NCI-H345 treated with DMSO at 0.1 percent for 48 hours (cell line): Measurements from ENCODE around the gene COG2.

Experiments
- DNase-seq: peaks from one replicate; lab custom pipeline; 2025; ENCODE audit not compliant: unreplicated experiment; lab: John Stamatoyannopoulos, UW

The COG2 gene

DNA sequence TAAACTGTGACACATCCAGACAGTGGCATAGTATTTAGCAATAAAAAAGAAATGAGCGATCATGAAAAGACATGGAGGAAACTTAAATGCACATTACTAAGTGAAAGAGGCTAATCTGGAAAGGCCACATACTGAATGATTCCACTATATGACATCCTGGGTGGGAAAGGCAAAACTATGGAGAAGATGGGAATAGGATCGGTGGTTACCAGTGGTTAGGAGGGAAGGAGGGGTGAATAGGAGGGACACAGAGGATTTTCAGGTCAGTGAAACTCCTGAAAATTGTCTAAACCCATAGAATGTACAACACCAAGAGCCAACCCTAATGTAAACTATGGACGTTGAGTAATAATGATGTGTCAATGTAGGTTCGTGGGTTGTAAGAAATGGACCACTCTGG is 57.9 kb downstream of the COG2 start:
- no peak for DNase-seq

GRCh38 chr1:230701434-230701833 is 59.2 kb downstream of the COG2 start:
- no peak for DNase-seq

DNA sequence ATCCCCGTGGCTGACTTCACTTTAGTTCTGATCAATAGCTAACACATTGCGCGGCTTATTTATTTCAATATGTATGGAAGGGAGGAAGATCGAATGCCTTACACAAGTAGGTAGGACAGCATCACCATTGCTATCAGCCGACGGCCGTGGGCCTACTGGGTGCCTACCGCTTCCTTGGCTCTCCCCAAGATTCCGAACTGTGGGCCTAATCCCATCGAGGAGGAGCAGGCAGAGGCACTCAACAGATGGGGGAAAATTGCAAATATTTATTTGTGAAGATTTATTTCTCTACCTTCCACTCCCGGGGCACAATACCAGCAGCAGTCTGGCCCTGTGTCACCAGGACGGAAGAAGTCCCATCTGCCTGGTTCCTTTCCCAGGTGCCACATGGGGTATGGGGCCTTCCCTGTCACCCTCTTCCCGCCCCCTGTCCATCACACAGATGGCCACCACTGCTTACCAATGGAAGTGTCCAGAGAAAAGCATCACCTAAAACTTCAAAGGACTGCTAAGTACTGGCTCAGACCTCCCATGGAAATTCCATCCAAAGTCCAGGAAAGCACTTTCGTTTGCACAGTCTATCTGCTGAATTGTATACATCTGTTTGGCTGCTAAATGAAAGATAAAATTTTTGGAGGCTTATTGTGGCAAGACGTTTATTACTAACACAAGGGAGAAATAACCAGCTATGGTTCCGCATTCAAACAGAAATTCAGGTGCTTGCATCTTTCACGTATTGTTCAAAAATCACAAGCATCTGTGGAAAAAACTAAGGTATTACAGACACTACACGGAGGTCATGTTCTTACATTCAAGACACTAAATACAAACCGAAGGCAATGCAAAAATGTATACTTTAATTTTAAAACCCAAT is 59.9 kb downstream of the COG2 start:
- no peak for DNase-seq

GRCh38 chr1:230702934-230703678 is 60.8 kb downstream of the COG2 start:
- no peak for DNase-seq

- DNase-seq, result no peak
Measured at GRCh38 chr1:230703679-230704385, 61.6 kb downstream of the COG2 start.

GRCh38 chr1:230704830-230705229 is 62.5 kb downstream of the COG2 start:
- DNase-seq, result no peak

DNA sequence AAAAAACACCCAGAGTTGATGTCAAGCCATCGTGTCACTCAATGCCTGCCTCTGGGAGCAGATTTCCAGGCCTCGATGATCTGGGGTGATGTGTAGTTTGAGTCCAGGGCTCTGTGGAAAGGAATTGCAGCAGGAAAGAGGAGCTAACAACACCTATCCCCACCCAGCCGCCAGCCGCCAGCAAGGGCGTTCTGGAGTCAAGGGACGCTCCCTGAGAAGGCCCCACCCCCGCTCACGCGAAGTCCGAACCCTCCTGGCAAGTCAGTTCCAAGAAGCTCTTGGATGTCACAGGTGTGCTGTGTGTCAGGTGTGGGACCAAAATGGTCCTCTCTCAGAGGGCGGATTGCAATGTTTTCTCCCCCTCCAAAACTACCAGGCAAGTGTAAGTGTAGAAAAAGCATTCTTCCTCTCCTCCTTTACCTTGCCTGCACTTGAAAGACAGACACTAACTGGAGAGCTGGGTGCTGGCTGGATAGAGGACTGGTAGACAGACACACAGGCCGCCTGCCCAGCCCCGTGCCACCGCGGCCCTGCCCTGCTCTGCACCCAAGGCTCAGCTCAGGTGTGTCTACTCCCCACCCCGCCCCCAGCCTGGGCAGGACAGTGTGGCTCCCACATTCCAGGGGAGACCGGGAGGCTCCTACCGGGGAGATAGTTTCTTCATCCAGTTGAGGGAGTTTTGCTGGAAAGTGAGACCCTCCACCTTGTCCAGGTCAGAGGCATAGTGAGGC is 63.2 kb downstream of the COG2 start:
- DNase-seq, result no peak

GRCh38 chr1:230706020-230706699 is 63.9 kb downstream of the COG2 start:
- no peak for DNase-seq

- DNase-seq, result no peak
Measured at GRCh38 chr1:230706887-230707731, 64.8 kb downstream of the COG2 start.

GRCh38 chr1:230707732-230708630 is 65.7 kb downstream of the COG2 start:
- DNase-seq, result no peak

- DNase-seq, result no peak
Measured at GRCh38 chr1:230708631-230709580, 66.6 kb downstream of the COG2 start.

DNA sequence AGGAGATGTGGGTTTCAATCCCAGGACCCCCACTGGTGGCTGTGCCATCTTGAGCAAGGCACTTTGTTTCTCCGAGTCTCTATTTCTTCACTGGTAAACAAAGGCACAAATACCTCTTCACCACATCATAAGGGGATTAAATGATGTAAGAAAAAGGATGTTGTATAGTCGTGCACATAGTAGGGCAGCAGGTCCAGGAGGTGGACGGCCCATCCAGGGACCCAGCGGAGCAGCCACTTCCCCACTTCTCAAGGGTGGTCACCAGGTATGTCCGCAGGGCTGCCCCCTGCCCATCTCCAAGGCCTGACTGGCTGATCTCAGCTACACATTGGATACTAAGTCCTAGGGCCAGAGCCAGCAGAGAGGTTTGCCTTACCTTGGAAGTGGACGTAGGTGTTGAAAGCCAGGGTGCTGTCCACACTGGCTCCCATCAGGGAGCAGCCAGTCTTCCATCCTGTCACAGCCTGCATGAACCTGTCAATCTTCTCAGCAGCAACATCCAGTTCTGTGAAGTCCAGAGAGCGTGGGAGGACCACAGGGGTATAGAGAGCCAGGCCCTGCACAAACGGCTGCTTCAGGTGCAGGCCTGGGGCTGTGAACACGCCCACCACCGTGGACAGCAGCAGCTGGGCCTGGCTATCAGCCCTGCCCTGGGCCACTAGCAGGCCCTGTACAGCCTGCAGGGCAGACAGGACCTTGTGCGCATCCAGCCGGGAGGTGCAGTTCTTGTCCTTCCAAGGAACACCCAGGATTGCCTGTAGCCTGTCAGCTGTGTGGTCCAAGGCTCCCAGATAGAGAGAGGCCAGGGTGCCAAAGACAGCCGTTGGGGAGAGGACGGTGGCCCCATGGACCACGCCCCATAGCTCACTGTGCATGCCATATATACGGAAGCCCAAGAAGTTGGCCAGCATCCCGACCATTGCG is 67.6 kb downstream of the COG2 start:
- no peak for DNase-seq

DNA sequence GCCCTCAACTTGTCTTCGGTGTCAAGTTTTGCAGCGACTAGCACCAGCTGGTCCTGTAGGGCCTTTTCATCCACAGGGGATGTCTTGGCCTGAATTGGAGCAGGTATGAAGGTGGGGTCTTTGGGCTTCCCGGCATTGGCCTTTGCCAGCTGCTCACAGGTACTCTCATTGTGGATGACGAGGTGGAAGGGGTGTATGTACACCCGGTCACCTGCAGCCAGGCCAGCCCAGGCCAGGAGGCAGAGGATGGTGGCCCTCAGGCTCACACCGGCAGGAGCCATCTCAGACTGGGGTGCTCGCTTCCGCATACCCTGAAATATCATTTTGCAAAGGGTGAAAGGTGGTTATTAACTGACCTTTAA is 68.2 kb downstream of the COG2 start:
- no peak for DNase-seq

DNA sequence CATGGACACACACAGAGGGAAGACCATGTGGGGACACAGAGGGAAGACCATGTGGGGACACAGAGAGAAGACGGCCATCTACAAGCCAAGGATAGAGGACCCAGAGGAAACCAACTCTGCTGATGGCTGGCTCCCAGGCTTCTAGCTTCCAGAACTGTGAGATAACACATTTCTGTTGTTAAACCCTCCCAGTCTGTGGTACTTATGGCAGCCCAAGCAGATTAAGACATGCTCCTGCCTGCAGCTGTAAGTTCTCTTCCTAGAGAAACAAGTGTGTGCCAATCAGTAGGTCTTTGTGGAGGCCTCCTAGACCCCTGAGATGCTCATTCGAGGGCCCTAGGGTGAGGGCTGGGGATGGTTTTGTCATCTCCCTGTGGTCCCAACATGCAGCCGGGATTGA is 69.0 kb downstream of the COG2 start:
- DNase-seq, result no peak

DNA sequence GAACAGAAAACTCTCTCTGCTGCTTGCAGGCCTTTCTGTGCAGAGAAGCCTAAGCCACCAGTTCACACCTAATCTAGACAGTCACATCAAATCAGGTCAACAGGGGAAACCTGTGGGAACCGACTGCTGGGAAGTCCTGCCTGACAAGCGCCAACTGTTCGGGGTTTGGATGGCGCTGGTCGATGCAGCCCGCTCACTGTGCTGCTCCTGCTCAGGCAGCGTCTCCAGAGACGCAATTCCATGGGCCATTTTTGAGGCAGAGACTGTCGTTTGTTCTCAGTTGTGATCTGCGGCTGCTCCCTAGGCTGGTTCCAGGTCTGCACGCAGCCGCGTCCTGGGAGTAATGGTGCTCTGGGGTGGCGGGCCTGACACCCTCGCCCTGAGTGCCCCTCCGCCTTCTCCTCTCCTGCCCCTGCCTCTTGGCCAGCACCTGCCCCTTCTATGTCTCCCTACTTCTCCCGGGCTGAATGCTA is 70.2 kb downstream of the COG2 start:
- DNase-seq, result no peak

DNA sequence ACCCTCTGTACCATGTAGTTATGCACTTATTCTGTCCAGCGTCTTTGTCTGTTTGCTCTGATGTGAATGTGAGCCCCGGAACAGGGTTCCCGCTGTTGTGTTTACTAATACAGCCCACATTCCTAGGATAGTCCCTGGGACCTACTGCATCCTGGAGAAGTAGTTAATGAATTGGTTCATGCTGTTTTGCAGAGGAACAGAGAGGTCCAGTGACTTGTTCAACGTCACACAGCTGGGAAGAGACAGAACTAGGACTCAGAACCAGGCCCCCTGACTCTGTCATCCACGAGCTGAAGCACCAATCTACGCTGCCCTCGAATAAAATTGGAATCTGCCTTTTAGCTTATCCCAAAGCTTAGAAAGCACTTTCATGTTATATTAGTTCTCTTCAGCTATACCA is 70.9 kb downstream of the COG2 start:
- DNase-seq, result no peak
